ENCODE results near the gene IFI27L1. TPM values are rescaled to one million over a fixed set of nuclear protein-coding genes. Genes with fewer than 3 reads are reported as not detected.

IFI27L1 gene
- total and polyA plus RNA-seq, 2 of the 13 experiments (the other 11 are each of a cell fraction or from before 2014, with no cell fraction given) = 11.9 to 19.0 TPM

DNA sequence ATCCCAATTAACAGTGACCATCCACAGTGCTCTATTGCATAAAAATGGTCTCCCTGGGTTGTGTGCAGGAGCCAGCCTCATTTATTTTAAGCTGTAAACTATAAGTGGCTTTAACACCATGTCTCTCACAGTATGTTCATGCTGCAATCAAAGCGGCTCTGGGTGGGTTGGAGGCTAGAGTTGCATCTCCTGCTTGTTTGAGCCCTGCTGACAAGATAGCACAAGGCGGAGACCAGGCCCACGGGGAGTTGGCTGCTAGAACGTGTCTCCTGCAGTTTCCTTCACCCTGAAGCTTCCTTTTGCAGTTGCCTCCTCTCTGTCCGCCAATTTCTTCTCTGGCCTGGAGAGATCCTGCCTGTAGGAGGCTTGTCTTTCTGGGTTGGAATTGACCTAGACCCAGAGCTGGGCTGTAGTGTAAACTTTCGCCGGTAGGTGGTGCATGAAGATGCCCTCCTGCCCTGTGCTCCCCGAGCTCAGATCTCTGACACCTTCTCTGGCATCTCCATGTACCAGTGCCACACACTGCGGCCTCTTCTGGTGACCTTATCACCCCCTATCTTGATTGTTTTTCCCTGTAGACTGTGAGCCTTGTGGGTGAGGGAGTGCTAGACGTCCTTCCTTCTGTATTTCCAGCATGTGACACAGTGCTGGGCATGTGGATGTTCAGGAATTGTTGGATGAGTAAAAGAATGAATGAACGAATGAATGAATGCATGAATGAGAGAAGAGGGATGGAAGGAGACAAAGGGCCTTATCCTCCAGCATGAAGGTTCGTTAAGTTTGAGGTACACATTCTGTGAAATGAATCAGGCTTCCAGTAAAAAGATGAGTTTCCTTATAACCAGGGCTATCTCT lies 44.6 kb upstream of the IFI27L1 start (continued):
- TF ChIP-seq, protein P1, sequence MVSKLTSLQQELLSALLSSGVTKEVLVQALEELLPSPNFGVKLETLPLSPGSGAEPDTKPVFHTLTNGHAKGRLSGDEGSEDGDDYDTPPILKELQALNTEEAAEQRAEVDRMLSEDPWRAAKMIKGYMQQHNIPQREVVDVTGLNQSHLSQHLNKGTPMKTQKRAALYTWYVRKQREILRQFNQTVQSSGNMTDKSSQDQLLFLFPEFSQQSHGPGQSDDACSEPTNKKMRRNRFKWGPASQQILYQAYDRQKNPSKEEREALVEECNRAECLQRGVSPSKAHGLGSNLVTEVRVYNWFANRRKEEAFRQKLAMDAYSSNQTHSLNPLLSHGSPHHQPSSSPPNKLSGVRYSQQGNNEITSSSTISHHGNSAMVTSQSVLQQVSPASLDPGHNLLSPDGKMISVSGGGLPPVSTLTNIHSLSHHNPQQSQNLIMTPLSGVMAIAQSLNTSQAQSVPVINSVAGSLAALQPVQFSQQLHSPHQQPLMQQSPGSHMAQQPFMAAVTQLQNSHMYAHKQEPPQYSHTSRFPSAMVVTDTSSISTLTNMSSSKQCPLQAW (CRISPR knock-in tag; IDR thresholded peaks at IDR 0.05) = peak; percentile 36; the same call in 1 of the 2 replicates
- no peak for TF ChIP-seq NR2C2 (CRISPR knock-in tag; IDR thresholded peaks at IDR 0.05; ENCODE audit: borderline replicate concordance)
- TF ChIP-seq SALL1 (CRISPR knock-in tag; IDR thresholded peaks at IDR 0.05) = peak; percentile 10; the same call in 1 of the 2 replicates
- TF ChIP-seq, protein P2, sequence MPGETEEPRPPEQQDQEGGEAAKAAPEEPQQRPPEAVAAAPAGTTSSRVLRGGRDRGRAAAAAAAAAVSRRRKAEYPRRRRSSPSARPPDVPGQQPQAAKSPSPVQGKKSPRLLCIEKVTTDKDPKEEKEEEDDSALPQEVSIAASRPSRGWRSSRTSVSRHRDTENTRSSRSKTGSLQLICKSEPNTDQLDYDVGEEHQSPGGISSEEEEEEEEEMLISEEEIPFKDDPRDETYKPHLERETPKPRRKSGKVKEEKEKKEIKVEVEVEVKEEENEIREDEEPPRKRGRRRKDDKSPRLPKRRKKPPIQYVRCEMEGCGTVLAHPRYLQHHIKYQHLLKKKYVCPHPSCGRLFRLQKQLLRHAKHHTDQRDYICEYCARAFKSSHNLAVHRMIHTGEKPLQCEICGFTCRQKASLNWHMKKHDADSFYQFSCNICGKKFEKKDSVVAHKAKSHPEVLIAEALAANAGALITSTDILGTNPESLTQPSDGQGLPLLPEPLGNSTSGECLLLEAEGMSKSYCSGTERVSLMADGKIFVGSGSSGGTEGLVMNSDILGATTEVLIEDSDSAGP (CRISPR knock-in tag; IDR thresholded peaks at IDR 0.05; ENCODE audit: borderline replicate concordance) = peak; percentile 50; the same call in 1 of the 2 replicates
- TF ChIP-seq, protein P3, sequence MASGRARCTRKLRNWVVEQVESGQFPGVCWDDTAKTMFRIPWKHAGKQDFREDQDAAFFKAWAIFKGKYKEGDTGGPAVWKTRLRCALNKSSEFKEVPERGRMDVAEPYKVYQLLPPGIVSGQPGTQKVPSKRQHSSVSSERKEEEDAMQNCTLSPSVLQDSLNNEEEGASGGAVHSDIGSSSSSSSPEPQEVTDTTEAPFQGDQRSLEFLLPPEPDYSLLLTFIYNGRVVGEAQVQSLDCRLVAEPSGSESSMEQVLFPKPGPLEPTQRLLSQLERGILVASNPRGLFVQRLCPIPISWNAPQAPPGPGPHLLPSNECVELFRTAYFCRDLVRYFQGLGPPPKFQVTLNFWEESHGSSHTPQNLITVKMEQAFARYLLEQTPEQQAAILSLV (CRISPR knock-in tag; IDR thresholded peaks at IDR 0.05; ENCODE audit: borderline replicate concordance) = no peak
- TF ChIP-seq MBNL3 (CRISPR knock-in tag; conservative IDR thresholded peaks at IDR 0.05) = no peak
- no peak for TF ChIP-seq ADNP (CRISPR knock-in tag; IDR thresholded peaks at IDR 0.05)
- no peak for TF ChIP-seq PAWR (CRISPR knock-in tag; IDR thresholded peaks at IDR 0.05; ENCODE audit: borderline replicate concordance)
- TF ChIP-seq, protein P4, sequence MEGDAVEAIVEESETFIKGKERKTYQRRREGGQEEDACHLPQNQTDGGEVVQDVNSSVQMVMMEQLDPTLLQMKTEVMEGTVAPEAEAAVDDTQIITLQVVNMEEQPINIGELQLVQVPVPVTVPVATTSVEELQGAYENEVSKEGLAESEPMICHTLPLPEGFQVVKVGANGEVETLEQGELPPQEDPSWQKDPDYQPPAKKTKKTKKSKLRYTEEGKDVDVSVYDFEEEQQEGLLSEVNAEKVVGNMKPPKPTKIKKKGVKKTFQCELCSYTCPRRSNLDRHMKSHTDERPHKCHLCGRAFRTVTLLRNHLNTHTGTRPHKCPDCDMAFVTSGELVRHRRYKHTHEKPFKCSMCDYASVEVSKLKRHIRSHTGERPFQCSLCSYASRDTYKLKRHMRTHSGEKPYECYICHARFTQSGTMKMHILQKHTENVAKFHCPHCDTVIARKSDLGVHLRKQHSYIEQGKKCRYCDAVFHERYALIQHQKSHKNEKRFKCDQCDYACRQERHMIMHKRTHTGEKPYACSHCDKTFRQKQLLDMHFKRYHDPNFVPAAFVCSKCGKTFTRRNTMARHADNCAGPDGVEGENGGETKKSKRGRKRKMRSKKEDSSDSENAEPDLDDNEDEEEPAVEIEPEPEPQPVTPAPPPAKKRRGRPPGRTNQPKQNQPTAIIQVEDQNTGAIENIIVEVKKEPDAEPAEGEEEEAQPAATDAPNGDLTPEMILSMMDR (CRISPR knock-in tag; IDR thresholded peaks at IDR 0.05) = peak; percentile 91
